22Rv1 (cell line): ENCODE results near the gene MSRB1.

Experiments
- ZFX ChIP-seq: fragments of 450-650 bp; IDR thresholded peaks from 2 replicates; pipeline ENCODE4 v1.6.1; 2017; ENCODE audit warnings: antibody characterized with exemption, borderline replicate concordance
- TF ChIP-seq, protein P1 (sequence below): fragments of 450-650 bp; IDR thresholded peaks from 2 replicates; pipeline ENCODE4 v1.5.1; 2017; ENCODE audit warnings: mild to moderate bottlenecking

DNA sequence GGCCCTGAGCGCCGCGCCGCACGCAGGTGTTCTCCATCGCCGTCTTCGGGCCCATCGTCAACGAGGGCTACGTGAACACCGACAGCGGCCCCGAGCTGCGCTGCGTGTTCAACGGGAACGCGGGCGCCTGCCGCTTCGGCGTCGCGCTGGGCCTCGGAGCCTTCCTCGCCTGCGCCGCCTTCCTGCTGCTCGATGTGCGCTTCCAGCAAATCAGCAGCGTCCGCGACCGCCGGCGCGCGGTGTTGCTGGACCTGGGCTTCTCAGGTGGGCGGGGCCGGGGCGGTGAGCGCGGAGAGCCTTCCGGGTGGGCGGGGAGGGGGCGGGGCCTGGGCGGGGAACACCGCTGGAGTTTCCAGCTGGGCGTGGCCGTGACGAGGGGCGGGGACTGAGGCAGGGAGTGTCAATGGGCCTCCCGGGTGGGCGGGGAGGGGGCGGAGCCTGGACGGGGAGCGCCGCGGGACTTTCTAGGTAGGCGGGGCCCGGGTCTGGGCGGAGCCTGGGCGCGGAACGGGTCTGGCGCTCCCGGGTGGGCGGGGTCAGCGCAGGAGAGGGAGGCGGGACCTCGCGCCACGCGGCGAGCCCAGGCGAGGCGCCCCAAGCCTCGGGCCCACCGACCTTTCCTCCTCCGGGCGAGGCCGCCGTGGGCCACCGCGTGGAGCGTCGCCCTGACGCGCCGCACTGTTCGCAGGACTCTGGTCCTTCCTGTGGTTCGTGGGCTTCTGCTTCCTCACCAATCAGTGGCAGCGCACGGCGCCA lies 49.1 kb upstream of the MSRB1 start:
- TF ChIP-seq, protein P1, sequence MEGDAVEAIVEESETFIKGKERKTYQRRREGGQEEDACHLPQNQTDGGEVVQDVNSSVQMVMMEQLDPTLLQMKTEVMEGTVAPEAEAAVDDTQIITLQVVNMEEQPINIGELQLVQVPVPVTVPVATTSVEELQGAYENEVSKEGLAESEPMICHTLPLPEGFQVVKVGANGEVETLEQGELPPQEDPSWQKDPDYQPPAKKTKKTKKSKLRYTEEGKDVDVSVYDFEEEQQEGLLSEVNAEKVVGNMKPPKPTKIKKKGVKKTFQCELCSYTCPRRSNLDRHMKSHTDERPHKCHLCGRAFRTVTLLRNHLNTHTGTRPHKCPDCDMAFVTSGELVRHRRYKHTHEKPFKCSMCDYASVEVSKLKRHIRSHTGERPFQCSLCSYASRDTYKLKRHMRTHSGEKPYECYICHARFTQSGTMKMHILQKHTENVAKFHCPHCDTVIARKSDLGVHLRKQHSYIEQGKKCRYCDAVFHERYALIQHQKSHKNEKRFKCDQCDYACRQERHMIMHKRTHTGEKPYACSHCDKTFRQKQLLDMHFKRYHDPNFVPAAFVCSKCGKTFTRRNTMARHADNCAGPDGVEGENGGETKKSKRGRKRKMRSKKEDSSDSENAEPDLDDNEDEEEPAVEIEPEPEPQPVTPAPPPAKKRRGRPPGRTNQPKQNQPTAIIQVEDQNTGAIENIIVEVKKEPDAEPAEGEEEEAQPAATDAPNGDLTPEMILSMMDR, result no peak
- no peak for TF ChIP-seq ZFX
